ENCODE results near the gene GMFB.

Gene GMFB

DNA sequence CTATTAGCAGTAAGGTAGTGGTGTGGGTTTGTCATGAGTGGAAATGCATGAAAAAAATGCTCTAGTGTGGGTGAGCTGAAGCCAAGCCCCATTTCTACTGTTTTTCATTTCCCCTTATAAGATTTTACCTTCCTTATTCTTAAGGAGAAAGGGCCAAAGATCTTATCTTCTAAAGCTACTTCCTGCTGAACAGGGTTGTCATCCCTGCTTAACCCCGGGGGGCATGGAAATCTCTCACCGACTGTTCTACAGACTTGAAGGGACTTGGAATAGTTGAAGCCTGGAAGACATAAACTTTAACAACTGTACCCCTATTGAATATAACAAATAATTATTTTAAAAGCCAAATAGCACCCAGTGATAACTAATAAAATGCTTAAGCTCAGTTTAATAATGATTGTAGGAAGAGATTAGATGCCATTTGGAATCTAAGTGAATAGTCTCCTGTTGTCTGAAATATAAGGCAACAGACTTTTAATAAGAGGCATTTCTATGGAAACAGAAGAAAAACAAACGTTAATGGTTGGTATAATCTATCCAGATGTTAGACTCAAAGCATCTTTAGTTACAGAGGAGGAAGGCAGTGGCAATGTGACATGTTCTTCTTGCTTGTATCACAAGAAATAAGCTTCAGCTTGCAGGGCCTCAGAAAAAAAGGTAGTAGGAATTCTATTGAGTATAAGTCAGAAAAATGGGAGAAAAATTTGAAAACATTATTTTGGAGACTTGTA is 1.8 kb upstream of the GMFB start:
- H3K9me3 ChIP-seq (ENCODE audit: severe bottlenecking), result no peaks in the 10 kb centered on the region
- peak; percentile 53 for DNase-seq
- H3K4me3 ChIP-seq (ENCODE audit: low read depth, low read length), result no peak overlapping the region
- H3K27ac ChIP-seq, result no peak overlapping the region
- H3K36me3 ChIP-seq, result peaks cover 2% of the 10 kb centered on the region
- no peaks in the 10 kb centered on the region for H3K27me3 ChIP-seq (ENCODE audit: insufficient read depth, low read depth, severe bottlenecking)
- TF ChIP-seq, protein P1, sequence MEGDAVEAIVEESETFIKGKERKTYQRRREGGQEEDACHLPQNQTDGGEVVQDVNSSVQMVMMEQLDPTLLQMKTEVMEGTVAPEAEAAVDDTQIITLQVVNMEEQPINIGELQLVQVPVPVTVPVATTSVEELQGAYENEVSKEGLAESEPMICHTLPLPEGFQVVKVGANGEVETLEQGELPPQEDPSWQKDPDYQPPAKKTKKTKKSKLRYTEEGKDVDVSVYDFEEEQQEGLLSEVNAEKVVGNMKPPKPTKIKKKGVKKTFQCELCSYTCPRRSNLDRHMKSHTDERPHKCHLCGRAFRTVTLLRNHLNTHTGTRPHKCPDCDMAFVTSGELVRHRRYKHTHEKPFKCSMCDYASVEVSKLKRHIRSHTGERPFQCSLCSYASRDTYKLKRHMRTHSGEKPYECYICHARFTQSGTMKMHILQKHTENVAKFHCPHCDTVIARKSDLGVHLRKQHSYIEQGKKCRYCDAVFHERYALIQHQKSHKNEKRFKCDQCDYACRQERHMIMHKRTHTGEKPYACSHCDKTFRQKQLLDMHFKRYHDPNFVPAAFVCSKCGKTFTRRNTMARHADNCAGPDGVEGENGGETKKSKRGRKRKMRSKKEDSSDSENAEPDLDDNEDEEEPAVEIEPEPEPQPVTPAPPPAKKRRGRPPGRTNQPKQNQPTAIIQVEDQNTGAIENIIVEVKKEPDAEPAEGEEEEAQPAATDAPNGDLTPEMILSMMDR (IDR thresholded peaks at IDR 0.05; ENCODE audit: low read depth, low read length), result no peak

DNA sequence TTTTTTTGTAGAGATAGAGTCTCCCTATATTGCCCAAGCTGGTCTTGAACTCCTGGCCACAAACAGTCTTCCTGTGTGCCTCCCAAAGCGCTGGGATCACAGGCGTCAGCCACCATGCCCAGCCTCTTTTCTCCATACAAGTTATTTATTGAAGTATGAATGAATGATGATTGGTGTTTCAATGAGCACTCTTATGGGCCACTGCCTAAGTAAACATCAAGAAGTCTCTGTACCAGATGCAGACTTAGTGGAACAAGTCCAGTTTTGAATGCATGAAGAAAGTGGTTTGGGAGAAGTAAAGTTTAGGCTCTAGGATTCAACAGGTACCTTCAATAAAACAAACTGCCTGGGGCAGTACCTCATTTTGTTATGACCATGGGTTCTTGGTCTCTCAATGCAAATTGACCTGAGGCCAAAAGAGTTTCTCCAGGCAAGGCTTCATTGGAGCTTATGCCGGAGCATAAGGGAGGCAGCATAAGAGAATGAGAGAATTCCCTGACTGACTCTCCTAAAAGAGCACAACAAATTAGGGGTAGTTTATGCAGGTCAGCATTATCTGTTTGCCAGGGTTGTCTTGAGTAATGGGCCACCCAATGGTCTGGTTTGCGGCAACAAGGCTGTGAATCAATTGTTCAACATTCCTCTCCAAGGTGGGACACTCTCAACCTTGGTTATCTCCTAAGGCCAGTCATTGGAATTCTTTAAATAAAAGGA is 1.1 kb upstream of the GMFB start:
- H3K27me3 ChIP-seq (ENCODE audit: insufficient read depth, low read depth, severe bottlenecking), result no peaks in the 10 kb centered on the region
- H3K36me3 ChIP-seq, result peaks cover 2% of the 10 kb centered on the region
- H3K4me3 ChIP-seq (ENCODE audit: low read depth, low read length), result no peak overlapping the region
- TF ChIP-seq, protein P1 (IDR thresholded peaks at IDR 0.05; ENCODE audit: low read depth, low read length), result no peak
- no peaks in the 10 kb centered on the region for H3K9me3 ChIP-seq (ENCODE audit: severe bottlenecking)
- no peak for DNase-seq
- peak overlapping the region; percentile 89 for H3K27ac ChIP-seq

DNA sequence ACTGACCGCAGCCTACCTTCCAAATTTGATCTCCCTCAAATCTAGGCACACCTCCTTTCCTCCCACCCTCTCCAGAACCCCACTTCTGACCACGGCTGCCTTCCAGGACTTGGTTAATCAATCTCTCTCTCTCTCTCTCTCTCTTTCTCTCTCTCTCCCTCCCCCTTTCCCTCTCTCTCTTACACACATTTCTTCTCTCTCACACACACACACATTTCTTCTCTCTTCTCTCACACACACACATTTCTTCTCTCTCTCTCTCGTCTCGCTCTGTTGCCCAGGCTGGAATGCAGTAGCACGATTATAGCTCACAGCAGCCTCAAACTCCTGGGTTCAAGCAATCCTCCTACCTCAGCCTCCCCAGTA is 521 bp upstream of the GMFB start:
- peak overlapping the region; percentile 87 for H3K4me3 ChIP-seq (ENCODE audit: low read depth, low read length)
- TF ChIP-seq, protein P1 (IDR thresholded peaks at IDR 0.05; ENCODE audit: low read depth, low read length), result no peak
- no peaks in the 10 kb centered on the region for H3K27me3 ChIP-seq (ENCODE audit: insufficient read depth, low read depth, severe bottlenecking)
- H3K36me3 ChIP-seq, result peaks cover 2% of the 10 kb centered on the region
- H3K27ac ChIP-seq, result peak overlapping the region; percentile 89
- DNase-seq, result no peak
- no peaks in the 10 kb centered on the region for H3K9me3 ChIP-seq (ENCODE audit: severe bottlenecking)

DNA sequence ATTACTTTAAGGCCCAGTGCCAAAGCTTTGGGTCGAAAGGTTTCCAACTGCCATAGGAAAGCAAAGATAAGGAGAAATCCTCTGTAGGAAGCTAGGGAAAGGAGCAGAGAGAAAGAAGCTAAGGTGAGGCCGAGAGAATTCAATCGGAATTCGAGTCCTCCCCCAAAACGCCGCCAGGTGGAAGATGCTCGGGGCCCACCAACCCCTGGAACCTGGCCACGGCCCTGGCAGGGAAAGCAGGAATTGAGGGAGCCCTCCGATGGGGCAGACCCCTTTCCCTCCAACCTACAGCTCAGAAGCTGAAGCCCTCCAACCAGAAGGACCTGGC is 498 bp downstream of the GMFB start:
- TF ChIP-seq, protein P1 (IDR thresholded peaks at IDR 0.05; ENCODE audit: low read depth, low read length), result peak; percentile 19; the same call in 1 of the 2 replicates
- no peaks in the 10 kb centered on the region for H3K9me3 ChIP-seq (ENCODE audit: severe bottlenecking)
- peak overlapping the region; percentile 89 for H3K27ac ChIP-seq
- DNase-seq, result no peak
- peaks cover 6% of the 10 kb centered on the region for H3K36me3 ChIP-seq
- H3K4me3 ChIP-seq (ENCODE audit: low read depth, low read length), result peak overlapping the region; percentile 87
- H3K27me3 ChIP-seq (ENCODE audit: insufficient read depth, low read depth, severe bottlenecking), result no peaks in the 10 kb centered on the region

DNA sequence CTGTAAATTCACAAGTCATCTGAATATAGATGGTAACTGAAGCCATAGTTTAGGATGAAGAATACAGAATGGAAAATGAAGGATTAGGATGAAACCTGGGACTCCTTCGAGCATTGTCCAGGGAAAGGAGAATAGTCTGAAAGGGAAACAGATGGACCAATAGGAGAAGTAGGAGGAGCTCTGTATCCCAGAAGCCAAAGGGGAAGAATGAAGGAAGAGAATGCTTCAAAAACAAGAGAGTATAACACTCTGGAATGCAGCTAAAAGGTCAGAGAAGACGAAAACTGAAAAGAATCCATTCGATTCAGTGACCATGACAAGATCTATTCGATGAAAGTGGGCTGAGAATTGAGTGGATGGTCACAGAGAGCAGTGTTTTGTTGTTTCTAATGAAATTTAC is 1.0 kb downstream of the GMFB start:
- no peaks in the 10 kb centered on the region for H3K9me3 ChIP-seq (ENCODE audit: severe bottlenecking)
- peak overlapping the region; percentile 87 for H3K4me3 ChIP-seq (ENCODE audit: low read depth, low read length)
- TF ChIP-seq, protein P1 (IDR thresholded peaks at IDR 0.05; ENCODE audit: low read depth, low read length), result no peak
- H3K36me3 ChIP-seq, result peaks cover 12% of the 10 kb centered on the region
- peak overlapping the region; percentile 89 for H3K27ac ChIP-seq
- no peak for DNase-seq
- H3K27me3 ChIP-seq (ENCODE audit: insufficient read depth, low read depth, severe bottlenecking), result no peaks in the 10 kb centered on the region
